Astrocyte of the cerebellum (primary cell): ENCODE results near the gene NHS.
"Not testable (repeated sequence)": the region's sequence is repeated elsewhere in the genome, so short reads cannot be mapped to it uniquely, and the experiment has no call there.

ENCODE experiments used
- DNase-seq: peaks from one replicate; pipeline ENCODE4 v3.0.0-alpha.2; 2011; ENCODE audit warnings: low read depth
- H3K4me3 ChIP-seq: 2 replicates; pipeline ENCODE4 v1.5.1; 2011; ENCODE audit warnings: mild to moderate bottlenecking, low read depth, low read length, moderate library complexity
- in situ Hi-C: cut with HindIII; loops from 2 replicates; pipeline ENCODE4 v1.10.0; 2017; ENCODE audit warnings: low sequenced_read_pairs
- TF ChIP-seq, protein P1 (sequence below): IDR thresholded peaks from 2 replicates; pipeline ENCODE4 v1.5.1; 2012; ENCODE audit warnings: low read length, low read depth, moderate library complexity, mild to moderate bottlenecking; ENCODE audit errors: missing control alignments

The NHS gene

DNA sequence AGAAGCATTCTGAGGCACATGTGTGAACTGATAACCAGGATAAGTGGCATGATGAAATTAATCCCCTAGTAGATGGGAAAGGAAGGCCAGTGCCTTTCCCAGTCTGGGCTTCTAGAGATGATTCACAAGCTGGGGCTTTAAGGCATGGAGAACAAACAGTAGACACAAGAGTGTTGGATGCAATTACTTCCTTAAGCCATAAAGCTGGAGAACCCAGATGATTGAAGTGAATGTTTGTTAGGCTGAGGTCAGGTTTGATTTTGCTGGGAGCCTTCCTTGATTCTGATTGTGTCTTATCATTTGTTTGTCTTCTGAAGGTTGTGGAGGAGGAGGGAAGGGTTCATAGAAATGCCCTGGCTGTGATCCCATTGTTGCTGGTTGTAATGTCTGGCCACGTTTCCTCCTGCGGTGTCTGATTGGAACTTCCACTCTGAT, 125.2 kb downstream of the NHS start:
- no peak for DNase-seq
- no peak overlapping the region for H3K4me3 ChIP-seq
- TF ChIP-seq, protein P1, sequence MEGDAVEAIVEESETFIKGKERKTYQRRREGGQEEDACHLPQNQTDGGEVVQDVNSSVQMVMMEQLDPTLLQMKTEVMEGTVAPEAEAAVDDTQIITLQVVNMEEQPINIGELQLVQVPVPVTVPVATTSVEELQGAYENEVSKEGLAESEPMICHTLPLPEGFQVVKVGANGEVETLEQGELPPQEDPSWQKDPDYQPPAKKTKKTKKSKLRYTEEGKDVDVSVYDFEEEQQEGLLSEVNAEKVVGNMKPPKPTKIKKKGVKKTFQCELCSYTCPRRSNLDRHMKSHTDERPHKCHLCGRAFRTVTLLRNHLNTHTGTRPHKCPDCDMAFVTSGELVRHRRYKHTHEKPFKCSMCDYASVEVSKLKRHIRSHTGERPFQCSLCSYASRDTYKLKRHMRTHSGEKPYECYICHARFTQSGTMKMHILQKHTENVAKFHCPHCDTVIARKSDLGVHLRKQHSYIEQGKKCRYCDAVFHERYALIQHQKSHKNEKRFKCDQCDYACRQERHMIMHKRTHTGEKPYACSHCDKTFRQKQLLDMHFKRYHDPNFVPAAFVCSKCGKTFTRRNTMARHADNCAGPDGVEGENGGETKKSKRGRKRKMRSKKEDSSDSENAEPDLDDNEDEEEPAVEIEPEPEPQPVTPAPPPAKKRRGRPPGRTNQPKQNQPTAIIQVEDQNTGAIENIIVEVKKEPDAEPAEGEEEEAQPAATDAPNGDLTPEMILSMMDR = no peak
- in situ Hi-C loops = no loop called here

DNA sequence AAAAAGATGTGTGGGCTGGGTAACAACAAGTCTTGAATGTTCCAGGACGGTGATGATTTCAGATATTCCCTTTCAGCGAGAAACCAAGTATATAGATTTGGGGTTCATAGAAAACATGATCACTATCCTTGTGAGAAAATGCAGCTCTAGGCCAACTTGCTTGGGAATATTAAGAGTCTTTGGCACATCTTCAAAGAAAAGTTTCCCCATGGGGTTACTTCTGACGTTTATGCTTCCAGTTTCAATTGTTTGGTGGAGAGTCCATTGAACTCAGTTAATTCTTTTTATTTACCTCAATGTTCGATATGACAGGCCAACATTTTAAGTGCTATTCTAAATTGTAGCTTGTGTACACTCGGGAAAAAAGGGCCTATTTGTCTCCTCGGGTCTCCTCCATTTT, 126.7 kb downstream of the NHS start:
- peak; percentile 49 for DNase-seq
- no peak overlapping the region for H3K4me3 ChIP-seq
- in situ Hi-C loops = no loop called here
- TF ChIP-seq, protein P1 = no peak

DNA sequence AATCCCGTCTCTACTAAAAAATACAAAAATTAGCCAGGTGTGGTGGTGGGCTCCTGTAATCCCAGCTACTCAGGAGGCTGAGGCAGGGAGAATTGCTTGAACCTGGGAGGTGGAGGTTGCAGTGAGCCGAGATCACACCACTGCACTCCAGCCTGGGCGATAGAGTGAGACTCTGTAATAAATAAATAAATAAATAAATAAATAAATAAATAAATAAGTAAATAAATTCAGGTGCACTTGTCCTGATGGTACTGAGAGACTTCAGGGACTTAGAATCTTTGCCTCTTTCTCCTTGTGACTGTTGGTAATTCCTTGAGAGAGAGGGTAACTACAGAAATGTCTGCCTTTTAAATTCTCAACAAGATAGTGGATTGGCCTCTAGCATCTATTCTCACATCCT, 131.4 kb downstream of the NHS start:
- DNase-seq, in situ Hi-C loops, H3K4me3 ChIP-seq: not testable (repeated sequence)

DNA sequence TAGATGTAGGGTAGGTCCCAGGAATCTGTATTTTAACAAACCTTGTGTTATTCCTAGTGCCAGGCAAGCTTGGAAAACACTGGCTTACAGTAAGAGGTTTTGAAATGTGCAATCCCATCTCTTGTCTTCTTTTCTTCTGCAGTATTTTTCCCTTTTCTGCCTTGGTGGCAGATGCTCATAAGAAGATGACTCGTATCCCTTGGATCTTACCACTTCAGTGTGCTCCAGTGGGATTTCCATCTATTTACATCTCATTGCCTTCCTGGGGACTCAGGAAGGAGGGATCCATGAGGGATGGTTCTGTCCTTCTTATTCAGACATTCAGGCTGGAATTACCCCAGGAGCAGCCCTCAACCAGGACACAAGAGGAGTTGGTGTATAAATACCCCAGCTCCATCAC, 136.6 kb downstream of the NHS start:
- in situ Hi-C loops = no loop called here
- TF ChIP-seq, protein P1 = no peak
- no peak for DNase-seq
- H3K4me3 ChIP-seq = no peak overlapping the region

DNA sequence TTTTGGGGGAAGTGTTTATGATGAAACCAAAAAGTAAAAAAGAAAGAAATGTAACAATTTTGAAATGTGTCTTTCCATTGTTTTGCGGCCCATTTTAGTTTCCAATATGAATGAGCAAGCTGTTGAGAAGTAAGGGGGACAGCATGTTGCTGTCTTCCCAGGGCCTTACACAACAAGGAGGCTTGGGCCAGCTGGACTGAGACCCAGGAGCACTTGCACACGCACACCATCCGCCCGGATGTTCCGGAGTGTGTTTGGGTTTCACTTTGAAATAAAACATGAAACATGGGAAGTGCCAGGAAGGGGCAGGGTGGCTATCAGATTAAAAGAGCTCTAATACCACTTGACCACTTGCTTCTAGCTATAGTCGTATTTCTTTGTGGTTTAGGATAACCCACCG, 144.4 kb downstream of the NHS start:
- H3K4me3 ChIP-seq = no peak overlapping the region
- TF ChIP-seq, protein P1 = no peak
- in situ Hi-C loops = no loop called here
- no peak for DNase-seq

DNA sequence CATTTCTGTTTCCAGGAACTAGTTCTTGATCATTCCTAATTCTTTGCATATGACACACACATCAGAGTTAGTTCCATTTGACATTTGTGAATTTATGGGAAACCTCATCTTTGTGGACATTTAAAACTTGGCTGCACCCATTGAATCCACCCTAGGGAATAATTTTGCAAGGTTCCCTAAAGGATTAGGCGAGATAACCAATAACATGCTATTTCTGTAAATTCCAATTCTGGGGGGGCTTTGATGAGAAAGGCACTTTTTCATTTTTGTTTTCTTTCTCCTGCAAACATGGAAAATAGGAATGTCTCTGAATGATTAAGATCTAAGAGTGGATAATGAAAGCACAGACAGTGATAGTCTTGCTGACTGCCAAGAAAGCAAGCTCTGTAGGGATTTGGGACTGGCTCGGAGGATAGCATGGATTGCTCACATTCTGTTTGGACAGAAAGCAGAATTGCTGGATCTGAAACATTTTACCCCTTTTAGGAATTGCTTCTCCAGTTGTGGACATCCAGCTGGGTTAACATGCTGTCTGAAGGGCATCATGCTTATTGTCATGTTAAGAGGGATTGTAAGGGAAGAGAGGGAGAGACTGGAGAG, 145.1 kb downstream of the NHS start:
- DNase-seq = no peak
- no peak overlapping the region for H3K4me3 ChIP-seq
- TF ChIP-seq, protein P1 = no peak
- in situ Hi-C loops = no loop called here

DNA sequence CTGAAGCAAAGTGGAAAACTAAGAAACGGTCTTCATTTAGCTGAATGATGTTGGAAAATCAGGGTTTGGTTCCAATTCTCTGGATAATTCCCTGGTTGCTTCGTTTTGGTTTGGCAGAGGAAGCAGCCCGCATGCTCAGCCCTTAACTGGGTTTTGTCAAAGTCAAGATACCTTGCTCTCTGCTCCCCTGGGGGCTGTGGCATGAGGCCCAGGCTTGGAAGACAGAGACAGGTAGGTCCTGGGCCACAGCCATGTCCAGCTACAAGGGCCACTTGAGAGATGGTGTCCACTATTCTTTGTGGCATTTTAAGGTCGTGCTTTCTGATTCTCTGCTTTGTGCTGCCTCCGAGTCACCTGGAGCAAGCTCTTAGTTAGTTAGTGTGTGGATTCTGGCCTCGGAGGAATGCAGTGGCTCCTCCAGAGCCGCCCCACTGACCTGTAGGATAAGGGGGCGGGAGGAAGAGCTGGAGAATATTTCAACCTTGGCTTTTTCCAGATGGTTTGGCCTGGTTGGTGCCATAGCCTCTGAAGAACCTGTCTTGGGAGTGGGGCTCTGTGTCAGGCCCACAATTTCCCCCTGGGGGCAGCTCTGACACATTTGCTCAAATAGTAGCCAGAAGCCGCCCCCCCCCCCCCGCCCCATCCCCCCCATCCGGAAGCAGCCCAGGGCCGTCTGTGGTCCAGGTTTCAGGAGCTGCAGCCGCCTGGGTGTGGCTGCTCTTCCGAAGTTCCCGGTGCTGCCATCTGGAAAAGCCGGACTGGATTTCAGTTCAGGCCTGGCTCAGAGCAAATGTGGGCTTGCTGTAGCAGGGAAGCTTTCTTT, 147.1 kb downstream of the NHS start:
- no peak overlapping the region for H3K4me3 ChIP-seq
- in situ Hi-C loops = no loop called here
- TF ChIP-seq, protein P1 = no peak
- DNase-seq = no peak
